Breast epithelium (tissue), 3 donors: Measurements from ENCODE around the gene CACNA1B.

Experiments used
- CTCF ChIP-seq, 3 donors: fragments of 450-650 bp; IDR thresholded peaks; one replicate each; pipeline ENCODE4 v1.5.1; 2016 to 2017; ENCODE audit warnings: antibody characterized with exemption in 3 of 3, mild to moderate bottlenecking in 3 of 3, moderate library complexity in 3 of 3
- POLR2A ChIP-seq: fragments of 450-650 bp; IDR thresholded peaks from one replicate; pipeline ENCODE4 v1.6.1; 2016; ENCODE audit warnings: antibody characterized with exemption, mild to moderate bottlenecking, moderate library complexity
- POLR2AphosphoS5 ChIP-seq, 3 donors: sonication (generic); formaldehyde crosslinking; IDR thresholded peaks; one replicate each; pipeline ENCODE4 v1.6.1; 2017; ENCODE audit warnings: antibody characterized with exemption in 3 of 3

- TF ChIP-seq CTCF (IDR thresholded peaks at IDR 0.05): no peak
- no peak for TF ChIP-seq POLR2A
- TF ChIP-seq POLR2AphosphoS5 (IDR thresholded peaks at IDR 0.05): no peak
Measured at GRCh38 chr9:137828527-137829259, 48.9 kb upstream of the CACNA1B start.
